ENCODE results near the gene HEPACAM2.

Gene HEPACAM2

DNA sequence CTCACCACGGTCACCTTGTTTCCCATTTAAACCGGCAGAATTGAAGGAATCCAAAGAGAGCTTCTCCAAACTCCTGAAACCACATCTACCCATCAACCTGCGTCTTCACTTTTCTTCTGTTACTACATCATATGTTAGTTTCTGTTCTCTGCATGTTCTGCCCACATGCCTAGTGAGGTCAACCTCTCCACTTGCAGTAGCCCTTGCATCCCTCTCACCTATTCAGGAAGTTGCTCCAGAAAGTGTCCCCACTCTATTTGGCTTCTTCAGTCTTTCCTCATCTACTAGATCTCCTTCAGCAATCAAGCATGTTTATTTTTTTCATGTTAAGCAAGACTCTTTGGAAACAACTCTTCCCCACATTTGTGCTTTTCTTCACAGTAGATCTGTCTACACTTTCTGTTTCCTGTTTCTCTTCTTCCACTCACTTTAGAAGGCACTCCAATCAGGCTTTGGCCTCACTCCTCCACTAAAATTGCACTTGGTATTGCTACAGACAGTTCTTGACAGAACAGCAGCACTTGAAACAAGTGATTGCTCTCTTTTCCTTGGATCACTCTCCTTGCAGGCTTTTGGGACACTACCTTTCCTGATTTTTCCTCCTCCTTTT is 85.6 kb downstream of the HEPACAM2 start:
- Histone ChIP-seq H3K4me3 (no peak overlapping the region), H3K27ac (no peak overlapping the region)
- no peak for DNase-seq (ENCODE audit: low spot score)
- TF ChIP-seq, protein P1, sequence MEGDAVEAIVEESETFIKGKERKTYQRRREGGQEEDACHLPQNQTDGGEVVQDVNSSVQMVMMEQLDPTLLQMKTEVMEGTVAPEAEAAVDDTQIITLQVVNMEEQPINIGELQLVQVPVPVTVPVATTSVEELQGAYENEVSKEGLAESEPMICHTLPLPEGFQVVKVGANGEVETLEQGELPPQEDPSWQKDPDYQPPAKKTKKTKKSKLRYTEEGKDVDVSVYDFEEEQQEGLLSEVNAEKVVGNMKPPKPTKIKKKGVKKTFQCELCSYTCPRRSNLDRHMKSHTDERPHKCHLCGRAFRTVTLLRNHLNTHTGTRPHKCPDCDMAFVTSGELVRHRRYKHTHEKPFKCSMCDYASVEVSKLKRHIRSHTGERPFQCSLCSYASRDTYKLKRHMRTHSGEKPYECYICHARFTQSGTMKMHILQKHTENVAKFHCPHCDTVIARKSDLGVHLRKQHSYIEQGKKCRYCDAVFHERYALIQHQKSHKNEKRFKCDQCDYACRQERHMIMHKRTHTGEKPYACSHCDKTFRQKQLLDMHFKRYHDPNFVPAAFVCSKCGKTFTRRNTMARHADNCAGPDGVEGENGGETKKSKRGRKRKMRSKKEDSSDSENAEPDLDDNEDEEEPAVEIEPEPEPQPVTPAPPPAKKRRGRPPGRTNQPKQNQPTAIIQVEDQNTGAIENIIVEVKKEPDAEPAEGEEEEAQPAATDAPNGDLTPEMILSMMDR (IDR thresholded peaks at IDR 0.05) = no peak

DNA sequence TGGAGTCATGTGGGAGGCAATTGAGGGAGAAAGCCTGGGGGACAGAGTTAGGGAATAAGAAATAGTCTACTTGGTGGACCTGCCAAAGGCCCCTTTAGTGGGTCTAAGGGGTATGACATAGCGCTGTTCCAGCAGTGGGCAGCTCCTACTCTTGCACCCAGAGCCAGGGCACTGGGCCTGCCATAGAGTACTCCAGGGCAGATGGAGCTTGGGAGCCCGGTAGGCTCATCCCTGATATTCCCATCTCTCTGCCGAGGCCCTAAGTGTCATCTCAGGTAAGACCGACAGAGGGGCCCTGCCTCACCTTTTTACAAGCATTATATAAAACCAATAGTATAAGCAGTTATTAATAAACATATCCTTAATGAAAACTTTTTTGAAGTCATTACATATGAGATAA is 87.7 kb downstream of the HEPACAM2 start:
- Histone ChIP-seq H3K4me3 (no peak overlapping the region), H3K27ac (no peak overlapping the region)
- TF ChIP-seq, protein P1 (IDR thresholded peaks at IDR 0.05) = no peak
- DNase-seq (ENCODE audit: low spot score) = no peak
